WTC11 (cell line): ENCODE results near the gene CSNK2B.

Source experiments
- ATF6 ChIP-seq: sonication (generic); formaldehyde crosslinking; IDR thresholded peaks from 2 replicates; pipeline ENCODE4 v1.8.1; 2023; ENCODE audit warnings: mild to moderate bottlenecking, missing genetic modification reagents
- CTCF ChIP-seq: fragments of 200-600 bp; IDR thresholded peaks from 2 replicates; pipeline ENCODE4 v1.8.0; 2022; ENCODE audit warnings: antibody characterized with exemption
- E2F4 ChIP-seq: sonication (generic); formaldehyde crosslinking; IDR thresholded peaks from 2 replicates; pipeline ENCODE4 v1.8.1; 2022; ENCODE audit warnings: low read depth, mild to moderate bottlenecking, moderate library complexity, missing genetic modification reagents, borderline replicate concordance
- ERG ChIP-seq: fragments of 250-450 bp; sonication (Bioruptor Pico); IDR thresholded peaks from 2 replicates; pipeline ENCODE4 v1.8.0; 2021; ENCODE audit warnings: mild to moderate bottlenecking
- GABPB1 ChIP-seq: sonication (generic); formaldehyde crosslinking; IDR thresholded peaks from 2 replicates; pipeline ENCODE4 v1.8.1; 2023; ENCODE audit warnings: mild to moderate bottlenecking, missing genetic modification reagents
- MAX ChIP-seq: sonication (generic); formaldehyde crosslinking; IDR thresholded peaks from 2 replicates; pipeline ENCODE4 v1.8.0; 2022; ENCODE audit warnings: mild to moderate bottlenecking, missing genetic modification reagents
- NR3C1 ChIP-seq: sonication (generic); formaldehyde crosslinking; conservative IDR thresholded peaks from 2 replicates; pipeline ENCODE4 v1.8.1; 2023; ENCODE audit warnings: low read depth, mild to moderate bottlenecking, missing genetic modification reagents

GRCh38 chr6:31687321-31687720 is 21.4 kb downstream of the CSNK2B start:
- TF ChIP-seq E2F4 (CRISPR knock-in tag): no peak
- no peak for TF ChIP-seq GABPB1 (CRISPR knock-in tag)
- no peak for TF ChIP-seq ATF6 (CRISPR knock-in tag)
- TF ChIP-seq NR3C1 (CRISPR knock-in tag): no peak
- TF ChIP-seq ERG: no peak
- TF ChIP-seq MAX: no peak
- no peak for TF ChIP-seq CTCF
